IPS DF 6.9 (cell line): ENCODE data around the gene CSGALNACT2.

ENCODE experiments used
- DNase-seq: peaks from one replicate; pipeline ENCODE4 v3.0.0-alpha.2; 2013; ENCODE audit warnings: low read depth, low spot score
- H3K27ac ChIP-seq: one replicate; pipeline ENCODE4 v1.5.1; 2013; ENCODE audit warnings: low read length, control low read depth
- H3K27me3 ChIP-seq: 2 replicates; pipeline ENCODE4 v1.6.1; 2013; ENCODE audit warnings: mild to moderate bottlenecking, low read length; ENCODE audit not compliant: control insufficient read depth, insufficient read depth
- H3K36me3 ChIP-seq: 2 replicates; pipeline ENCODE4 v1.6.1; 2013; ENCODE audit warnings: low read length; ENCODE audit not compliant: control insufficient read depth, insufficient read depth
- H3K4me1 ChIP-seq: 2 replicates; pipeline ENCODE4 v1.6.1; 2013; ENCODE audit warnings: low read length; ENCODE audit not compliant: control insufficient read depth, insufficient read depth
- H3K4me3 ChIP-seq: 2 replicates; pipeline ENCODE4 v1.5.1; 2013; ENCODE audit warnings: mild to moderate bottlenecking, low read length
- H3K9me3 ChIP-seq: 2 replicates; pipeline ENCODE4 v1.6.1; 2013; ENCODE audit warnings: low read length, inconsistent platforms; ENCODE audit not compliant: control insufficient read depth, insufficient read depth
- WGBS: extraction: QIAGEN DNeasy Blood & Tissue Kit; methylation state at CpG from one replicate; pipeline ENCODE4 v1.1.7; 2013; ENCODE audit warnings: mixed read lengths, missing lambda C conversion rate; ENCODE audit not compliant: insufficient read length, insufficient coverage; 5-methylcytosine and 5-hydroxymethylcytosine counted together

The CSGALNACT2 gene

DNA sequence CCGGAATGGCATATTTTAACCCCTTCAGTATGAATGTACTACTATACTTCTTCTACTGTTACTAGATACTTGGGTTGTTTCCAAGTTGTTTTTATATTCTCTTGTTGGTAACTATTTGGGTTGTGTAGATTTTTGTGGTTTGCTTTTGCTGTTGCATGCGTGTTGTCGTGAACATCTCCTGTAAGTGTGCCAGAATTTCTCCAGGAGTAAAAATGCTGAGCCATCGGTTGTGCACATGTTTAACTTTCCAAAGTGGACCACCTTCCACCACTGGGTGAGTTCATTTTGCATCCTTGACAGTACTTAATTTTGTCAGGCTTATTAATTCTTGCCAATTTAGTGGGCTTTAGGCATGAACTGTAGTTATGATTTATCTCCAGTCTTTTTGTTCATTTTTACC is 47.9 kb downstream of the CSGALNACT2 start:
- DNase-seq: no peak
- no peak overlapping the region for H3K4me3 ChIP-seq
- no CpG with 5 or more reads among the region's 4 CpGs for WGBS
- H3K4me1 ChIP-seq: no peaks in the 10 kb centered on the region
- no peaks in the 10 kb centered on the region for H3K9me3 ChIP-seq
- H3K36me3 ChIP-seq: no peaks in the 10 kb centered on the region
- H3K27ac ChIP-seq: no peak overlapping the region
- no peaks in the 10 kb centered on the region for H3K27me3 ChIP-seq

DNA sequence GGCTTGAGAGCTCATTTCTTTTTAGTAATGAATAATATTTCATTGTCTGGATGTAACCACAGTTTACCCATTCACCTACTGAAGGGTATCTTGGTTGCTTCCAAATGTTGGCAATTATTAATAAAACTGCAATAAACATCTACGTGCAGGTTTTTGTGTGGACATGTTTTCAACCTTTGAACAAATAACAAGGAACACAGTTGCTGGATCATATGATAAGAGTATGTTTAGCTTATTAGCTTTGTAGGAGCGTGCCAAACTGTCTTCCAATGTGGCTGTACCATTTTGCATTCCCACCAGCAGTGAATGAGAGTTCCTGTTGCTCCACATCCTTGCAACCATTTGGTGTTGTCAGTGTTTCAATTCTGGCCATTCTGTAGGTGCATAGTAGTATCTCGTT is 49.0 kb downstream of the CSGALNACT2 start:
- WGBS: no CpG with 5 or more reads among the region's 3 CpGs

DNA sequence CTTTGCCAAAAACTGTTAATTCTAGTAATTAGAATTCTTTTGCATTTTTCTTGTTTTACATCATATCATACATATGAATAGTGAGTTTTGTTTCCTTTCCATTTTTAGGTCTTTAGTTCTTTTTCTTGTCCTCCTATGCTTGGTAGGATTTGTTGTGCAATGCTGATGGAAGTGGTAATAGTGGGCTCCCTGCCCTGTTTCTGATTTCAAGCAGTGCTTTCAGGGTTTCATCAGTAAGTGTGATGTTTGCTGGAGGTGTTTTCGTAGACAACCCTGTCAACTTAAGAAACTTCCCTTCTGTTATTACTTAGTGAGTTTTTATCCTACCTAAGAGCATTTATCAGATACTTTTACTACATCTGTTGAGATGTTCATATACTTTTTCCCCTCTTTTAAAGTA is 50.5 kb downstream of the CSGALNACT2 start:
- WGBS: no CpG with 5 or more reads among the region's 1 CpG
- Histone ChIP-seq H3K4me1 (no peaks in the 10 kb centered on the region), H3K27me3 (no peaks in the 10 kb centered on the region), H3K9me3 (no peaks in the 10 kb centered on the region), H3K36me3 (no peaks in the 10 kb centered on the region), H3K4me3 (no peak overlapping the region), H3K27ac (no peak overlapping the region)
- no peak for DNase-seq

More for the DNA sequence above, 49.0 kb downstream of the CSGALNACT2 start:
- no peak overlapping the region for H3K4me3 ChIP-seq
- H3K4me1 ChIP-seq: no peaks in the 10 kb centered on the region
- no peaks in the 10 kb centered on the region for H3K36me3 ChIP-seq
- DNase-seq: no peak
- no peak overlapping the region for H3K27ac ChIP-seq
- no peaks in the 10 kb centered on the region for H3K9me3 ChIP-seq
- no peaks in the 10 kb centered on the region for H3K27me3 ChIP-seq

DNA sequence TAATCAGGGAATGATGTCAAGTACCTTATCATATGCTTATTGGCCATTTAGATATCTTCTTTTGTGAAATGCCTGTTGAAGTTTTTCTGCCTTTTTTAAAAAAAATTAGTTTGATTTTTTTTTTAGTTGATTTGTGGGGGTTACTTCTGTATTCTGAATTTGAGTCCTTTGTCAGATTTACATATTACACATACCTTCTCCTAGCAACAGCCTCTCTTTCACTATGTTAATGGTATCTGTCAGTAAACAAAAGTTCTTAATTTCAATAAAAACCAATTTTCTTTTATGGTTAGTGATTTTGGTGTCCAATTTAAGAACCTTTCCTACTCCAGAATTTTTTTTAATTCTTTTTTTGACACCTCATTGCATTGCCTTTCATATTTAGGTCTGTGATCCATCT is 52.0 kb downstream of the CSGALNACT2 start:
- Histone ChIP-seq H3K4me1 (no peaks in the 10 kb centered on the region; the same call in 1 of the 2 replicates), H3K27me3 (no peaks in the 10 kb centered on the region), H3K9me3 (no peaks in the 10 kb centered on the region), H3K36me3 (no peaks in the 10 kb centered on the region), H3K27ac (no peak overlapping the region), H3K4me3 (no peak overlapping the region)
- no peak for DNase-seq

DNA sequence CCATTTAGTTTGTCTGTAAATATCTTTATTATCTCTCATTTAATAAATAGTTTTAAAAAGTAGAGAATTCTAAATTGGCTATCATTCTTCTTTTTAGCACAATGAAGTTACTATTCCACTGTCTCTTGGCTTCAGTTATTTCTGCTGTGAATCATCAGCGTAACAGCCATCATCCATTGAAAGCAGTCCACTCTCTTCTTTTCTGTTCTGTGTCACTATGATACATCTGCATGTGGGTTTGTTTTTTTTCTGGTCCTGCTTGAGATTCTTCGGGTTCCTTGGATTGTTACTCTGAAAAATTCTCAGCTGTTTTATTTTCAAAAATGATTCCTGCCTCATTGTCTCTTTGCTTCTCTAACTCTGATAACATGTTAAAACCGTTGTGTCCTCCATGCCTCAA is 52.5 kb downstream of the CSGALNACT2 start:
- no peaks in the 10 kb centered on the region for H3K27me3 ChIP-seq
- no peaks in the 10 kb centered on the region for H3K9me3 ChIP-seq
- DNase-seq: no peak
- no CpG with 5 or more reads among the region's 3 CpGs for WGBS
- H3K4me3 ChIP-seq: no peak overlapping the region
- peaks cover 3% of the 10 kb centered on the region; the same call in 1 of the 2 replicates for H3K36me3 ChIP-seq
- H3K27ac ChIP-seq: no peak overlapping the region
- H3K4me1 ChIP-seq: no peaks in the 10 kb centered on the region; the same call in 1 of the 2 replicates

DNA sequence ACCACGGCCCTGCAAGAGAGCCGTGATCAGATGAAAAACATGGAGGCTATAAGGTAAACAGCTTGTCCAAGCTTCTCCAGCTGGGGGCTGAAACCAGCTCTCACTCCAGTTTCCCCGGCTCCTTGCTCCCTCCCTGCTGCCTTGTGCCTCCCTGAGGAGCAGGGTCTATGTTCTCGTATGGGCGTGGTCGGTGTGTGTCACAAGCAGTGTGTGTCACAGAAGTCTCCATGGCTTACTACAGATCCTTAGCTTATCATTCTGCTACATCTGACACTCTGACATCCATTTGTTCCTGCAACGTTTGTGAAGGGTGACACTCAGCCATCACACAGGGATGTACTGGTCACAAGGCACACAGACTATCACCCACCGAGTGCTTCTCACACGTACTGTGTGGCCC is 54.6 kb downstream of the CSGALNACT2 start:
- Histone ChIP-seq H3K27ac (no peak overlapping the region), H3K4me3 (no peak overlapping the region), H3K4me1 (no peaks in the 10 kb centered on the region; the same call in 1 of the 2 replicates), H3K9me3 (no peaks in the 10 kb centered on the region), H3K27me3 (no peaks in the 10 kb centered on the region), H3K36me3 (peaks cover 17% of the 10 kb centered on the region)
- no CpG with 5 or more reads among the region's 9 CpGs for WGBS
- no peak for DNase-seq

DNA sequence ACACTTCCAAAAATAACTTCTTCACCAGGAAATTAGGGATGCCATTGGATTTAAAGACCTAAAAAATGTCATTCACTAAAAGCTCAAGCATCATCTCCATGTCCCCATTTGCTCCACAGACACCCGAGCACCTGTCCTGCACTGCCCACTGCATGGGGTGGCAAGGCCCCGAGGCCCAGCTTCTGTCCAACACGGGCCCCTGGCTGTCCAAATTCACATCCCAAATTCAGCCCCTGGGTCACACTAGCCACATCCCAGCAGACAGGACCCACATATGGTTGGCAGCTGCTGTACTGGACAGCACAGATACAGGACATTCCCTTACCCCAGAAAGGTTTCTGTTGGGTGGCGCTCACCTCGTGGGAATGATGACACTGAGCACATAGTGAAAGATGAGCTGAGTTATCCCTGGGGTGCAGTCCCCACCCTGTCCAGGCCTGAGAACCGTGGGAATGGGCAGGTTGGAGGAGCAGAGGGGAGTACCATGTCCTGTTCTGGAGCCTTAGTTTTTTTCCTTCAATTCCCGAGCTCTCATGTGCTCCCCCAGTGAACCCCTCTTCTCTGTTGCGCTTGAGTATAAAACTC is 55.3 kb downstream of the CSGALNACT2 start:
- H3K36me3 ChIP-seq: peaks cover 23% of the 10 kb centered on the region
- H3K4me1 ChIP-seq: no peaks in the 10 kb centered on the region; the same call in 1 of the 2 replicates
- no peaks in the 10 kb centered on the region for H3K9me3 ChIP-seq
- no peaks in the 10 kb centered on the region for H3K27me3 ChIP-seq
- WGBS: no CpG with 5 or more reads among the region's 8 CpGs
- H3K27ac ChIP-seq: no peak overlapping the region
- H3K4me3 ChIP-seq: no peak overlapping the region
- DNase-seq: no peak

DNA sequence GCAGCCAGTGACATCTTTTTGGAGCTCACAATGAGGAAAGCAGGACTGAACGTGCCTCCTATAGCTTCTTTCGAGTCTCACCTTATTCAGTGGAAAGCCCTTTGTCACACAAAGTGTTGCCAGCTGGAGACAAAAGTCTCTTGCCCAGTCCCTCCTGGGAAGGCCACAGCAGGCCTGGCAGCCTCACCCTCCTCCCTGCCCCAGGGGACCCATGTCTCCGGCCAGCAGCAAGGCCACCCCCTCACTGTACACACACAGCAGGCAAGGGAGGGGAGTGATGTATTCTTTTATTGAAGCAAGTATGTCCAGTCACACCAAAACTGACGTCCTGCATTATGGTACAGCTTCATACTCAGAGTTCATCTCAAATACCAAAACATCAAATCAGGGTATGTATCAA is 56.0 kb downstream of the CSGALNACT2 start:
- no CpG with 5 or more reads among the region's 4 CpGs for WGBS
- Histone ChIP-seq H3K4me3 (no peak overlapping the region), H3K27me3 (no peaks in the 10 kb centered on the region), H3K9me3 (no peaks in the 10 kb centered on the region), H3K4me1 (no peaks in the 10 kb centered on the region; the same call in 1 of the 2 replicates), H3K36me3 (peaks cover 28% of the 10 kb centered on the region), H3K27ac (no peak overlapping the region)
- DNase-seq: no peak

DNA sequence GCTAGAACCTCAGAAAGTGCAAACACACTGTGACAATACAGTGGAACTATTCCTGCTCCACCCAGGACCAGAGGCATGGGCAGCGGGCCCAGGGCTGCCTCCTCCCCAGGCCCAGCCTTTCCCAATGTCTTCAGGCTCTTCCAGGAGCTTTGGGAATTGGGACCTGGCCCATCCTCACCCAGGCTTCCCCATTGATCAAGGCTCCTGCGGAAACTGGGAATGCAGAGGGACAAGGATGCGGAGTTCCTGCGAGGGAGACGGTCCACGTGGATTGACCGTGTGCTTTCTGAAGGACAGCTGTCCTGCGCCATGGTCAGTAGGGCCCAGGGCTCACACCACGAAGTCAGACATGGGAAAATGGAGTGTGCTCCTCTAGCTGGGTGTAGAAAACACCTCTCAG is 56.6 kb downstream of the CSGALNACT2 start:
- H3K27me3 ChIP-seq: no peaks in the 10 kb centered on the region
- no CpG with 5 or more reads among the region's 9 CpGs for WGBS
- no peak for DNase-seq

DNA sequence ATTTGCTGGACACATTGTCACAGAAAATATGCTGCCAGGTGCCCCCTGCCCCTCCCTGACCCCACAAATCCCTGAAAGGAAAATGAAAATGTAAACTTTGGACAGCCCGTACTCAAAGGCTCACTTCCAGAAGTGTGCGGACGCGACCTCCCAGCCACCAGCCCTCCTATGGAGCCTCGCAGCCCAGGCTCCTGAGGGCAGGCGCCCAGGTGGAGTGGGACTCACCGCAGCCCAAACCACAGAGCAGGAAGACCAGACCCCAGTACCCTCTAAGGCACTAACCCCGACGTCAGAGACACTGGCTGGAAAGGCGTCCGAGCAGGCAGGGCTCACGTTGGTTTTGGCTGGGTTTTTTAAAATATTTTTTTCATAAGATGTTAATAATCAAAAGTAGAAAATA is 57.3 kb downstream of the CSGALNACT2 start:
- no CpG with 5 or more reads among the region's 12 CpGs for WGBS
- no peak for DNase-seq
- H3K36me3 ChIP-seq: peaks cover 41% of the 10 kb centered on the region

More for the DNA sequence above, 56.6 kb downstream of the CSGALNACT2 start:
- Histone ChIP-seq H3K4me3 (no peak overlapping the region), H3K9me3 (no peaks in the 10 kb centered on the region), H3K27ac (no peak overlapping the region), H3K4me1 (no peaks in the 10 kb centered on the region; the same call in 1 of the 2 replicates), H3K36me3 (peaks cover 34% of the 10 kb centered on the region)

More for the DNA sequence above, 57.3 kb downstream of the CSGALNACT2 start:
- Histone ChIP-seq H3K27ac (no peak overlapping the region), H3K9me3 (no peaks in the 10 kb centered on the region), H3K27me3 (no peaks in the 10 kb centered on the region), H3K4me3 (no peak overlapping the region), H3K4me1 (no peaks in the 10 kb centered on the region; the same call in 1 of the 2 replicates)
